GM19193 (cell line): ENCODE results near the gene PCNX4.

Experiments used
- POLR2A ChIP-seq: IDR thresholded peaks from 4 replicates; pipeline ENCODE4 v1.6.1; 2011; ENCODE audit not compliant: insufficient read depth, insufficient read length; ENCODE audit errors: extremely low read depth

The PCNX4 gene

GRCh38 chr14:60091550-60092525 is at the start of gene PCNX4:
TSS of gene PCNX4 (plus strand) at chr14:60091923. CDS start at chr14:60107639, 15,716 bp downstream.
- TF ChIP-seq POLR2A: peak; percentile 92

DNA sequence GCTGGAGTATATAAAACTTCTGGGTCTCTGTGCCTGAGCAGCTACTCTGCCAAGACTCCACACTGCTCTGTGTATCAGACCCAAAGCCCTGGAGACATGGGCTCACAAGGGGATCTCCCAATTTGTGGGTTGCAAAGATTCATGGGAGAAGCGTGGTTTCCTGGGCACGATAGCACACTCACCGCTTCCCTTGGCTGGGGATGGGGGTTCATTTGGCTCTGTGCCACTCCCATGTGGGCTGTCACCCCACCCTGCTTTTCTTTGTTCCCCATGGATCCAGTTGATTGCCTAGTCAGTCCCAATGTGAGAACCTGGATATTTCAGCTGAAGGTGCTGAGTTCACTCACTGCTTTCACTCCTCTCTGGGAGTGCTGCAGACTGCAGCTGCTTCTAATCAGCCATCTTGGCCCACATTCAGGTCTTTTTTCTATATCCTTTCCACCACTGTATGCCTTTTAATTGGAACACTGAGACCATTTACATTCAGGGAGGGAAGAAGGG is 40.0 kb upstream of the PCNX4 start:
- TF ChIP-seq POLR2A: no peak

DNA sequence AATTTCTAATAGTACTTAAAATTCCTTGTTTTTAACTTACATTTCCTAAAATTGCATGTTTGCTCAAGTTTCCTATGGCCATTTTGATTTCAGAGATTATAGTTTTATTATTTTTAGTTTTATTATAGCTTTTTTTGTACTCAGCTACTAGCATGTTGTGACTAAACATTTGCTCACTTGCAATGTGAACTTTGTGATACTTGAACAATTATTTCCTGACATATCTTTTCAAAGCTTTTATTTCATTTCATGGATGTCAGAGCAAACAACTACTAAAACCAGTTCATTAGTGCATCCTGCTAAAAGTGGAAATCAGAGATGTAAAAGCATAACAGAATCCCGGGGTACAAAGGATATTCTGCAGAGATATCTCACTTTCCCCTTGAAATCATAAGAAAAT is 33.6 kb upstream of the PCNX4 start:
- TF ChIP-seq POLR2A: no peak

- TF ChIP-seq POLR2A: no peak
Measured at GRCh38 chr14:60061371-60061770, 30.4 kb upstream of the PCNX4 start.

DNA sequence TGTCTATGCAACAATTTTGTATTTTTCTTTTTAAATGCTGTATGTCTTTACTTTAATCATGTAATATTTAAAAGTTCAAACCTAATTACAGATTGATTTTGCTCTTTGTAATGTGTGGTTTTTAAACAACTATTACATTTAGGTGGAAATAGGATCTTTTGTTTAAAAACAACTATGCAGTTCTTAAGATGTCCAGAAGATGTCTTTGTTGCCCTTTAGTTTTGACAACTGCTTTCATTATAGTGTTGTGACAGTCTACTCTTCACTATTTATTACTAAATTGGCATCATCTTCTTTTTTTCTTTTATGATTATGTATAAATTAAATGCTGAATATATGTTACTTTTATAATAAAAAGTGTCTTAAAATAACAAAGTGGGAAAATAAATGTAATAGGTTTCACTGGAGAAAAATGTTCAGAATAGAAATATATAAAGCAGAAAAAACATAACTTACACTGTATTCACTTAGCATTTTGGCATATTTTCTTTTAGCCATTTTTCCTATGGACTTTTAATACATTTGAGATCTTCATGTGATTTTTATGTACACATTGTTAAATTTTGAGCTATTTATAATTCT is 27.1 kb upstream of the PCNX4 start:
- no peak for TF ChIP-seq POLR2A

GRCh38 chr14:60067882-60068281 is 23.8 kb upstream of the PCNX4 start:
- TF ChIP-seq POLR2A: no peak

GRCh38 chr14:60079723-60080122 is 12.0 kb upstream of the PCNX4 start:
- TF ChIP-seq POLR2A: no peak

DNA sequence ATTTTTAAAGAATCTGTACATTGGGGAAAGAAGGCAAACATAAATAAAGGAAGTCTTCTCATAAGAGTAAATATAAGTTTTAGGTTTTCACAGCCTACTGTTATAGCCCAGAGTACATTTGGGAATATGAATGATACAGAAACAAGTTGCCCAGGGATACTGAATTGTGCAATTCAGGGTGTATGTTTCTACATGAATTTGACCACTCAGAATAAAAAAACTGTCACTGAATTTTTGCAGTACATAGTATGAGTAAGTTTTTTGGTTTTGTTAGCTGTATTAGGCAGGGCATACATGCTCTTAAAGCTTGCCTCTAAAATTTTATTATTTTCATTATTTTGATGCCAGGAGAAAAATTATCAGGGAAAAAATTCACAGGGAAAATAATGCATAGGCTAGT is 6.6 kb upstream of the PCNX4 start:
- no peak for TF ChIP-seq POLR2A

DNA sequence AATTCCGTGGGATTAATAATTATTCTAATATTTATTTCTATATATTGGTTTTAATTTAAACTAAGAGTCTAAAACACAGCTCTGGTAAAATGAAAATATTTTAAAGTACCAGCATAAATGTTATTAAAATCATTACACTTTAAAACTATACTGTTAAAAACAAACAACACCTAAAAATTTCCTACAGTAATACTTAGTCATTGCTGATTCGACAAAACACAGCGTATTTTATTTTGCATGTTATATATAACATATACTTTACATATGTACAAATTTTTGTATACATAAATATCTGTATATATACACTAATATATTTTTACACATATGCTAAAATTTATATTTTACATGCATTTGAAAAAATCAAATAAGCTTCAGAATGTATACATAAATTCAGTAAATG is 6.0 kb upstream of the PCNX4 start:
- TF ChIP-seq POLR2A: no peak

DNA sequence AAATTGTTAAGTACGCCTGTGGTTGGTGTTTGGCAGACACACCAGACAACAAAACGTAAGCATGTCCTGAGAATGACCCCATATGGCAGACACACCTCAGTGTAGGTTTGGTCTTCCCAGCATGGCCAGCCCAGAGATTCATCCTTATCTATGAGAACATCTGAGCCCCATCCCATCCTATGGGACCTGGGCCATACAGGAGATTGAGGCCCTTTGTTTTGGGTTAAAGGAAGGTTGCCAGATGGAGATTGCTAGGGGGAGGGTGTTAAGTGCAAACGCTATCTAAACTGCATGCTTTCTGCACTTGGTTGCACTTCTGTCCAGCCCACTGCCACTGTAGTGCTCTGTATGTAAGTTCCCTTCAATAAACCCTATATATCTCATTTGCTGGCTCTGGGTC is 4.1 kb upstream of the PCNX4 start:
- TF ChIP-seq POLR2A: no peak

GRCh38 chr14:60089221-60089620 is 2.5 kb upstream of the PCNX4 start:
- no peak for TF ChIP-seq POLR2A

DNA sequence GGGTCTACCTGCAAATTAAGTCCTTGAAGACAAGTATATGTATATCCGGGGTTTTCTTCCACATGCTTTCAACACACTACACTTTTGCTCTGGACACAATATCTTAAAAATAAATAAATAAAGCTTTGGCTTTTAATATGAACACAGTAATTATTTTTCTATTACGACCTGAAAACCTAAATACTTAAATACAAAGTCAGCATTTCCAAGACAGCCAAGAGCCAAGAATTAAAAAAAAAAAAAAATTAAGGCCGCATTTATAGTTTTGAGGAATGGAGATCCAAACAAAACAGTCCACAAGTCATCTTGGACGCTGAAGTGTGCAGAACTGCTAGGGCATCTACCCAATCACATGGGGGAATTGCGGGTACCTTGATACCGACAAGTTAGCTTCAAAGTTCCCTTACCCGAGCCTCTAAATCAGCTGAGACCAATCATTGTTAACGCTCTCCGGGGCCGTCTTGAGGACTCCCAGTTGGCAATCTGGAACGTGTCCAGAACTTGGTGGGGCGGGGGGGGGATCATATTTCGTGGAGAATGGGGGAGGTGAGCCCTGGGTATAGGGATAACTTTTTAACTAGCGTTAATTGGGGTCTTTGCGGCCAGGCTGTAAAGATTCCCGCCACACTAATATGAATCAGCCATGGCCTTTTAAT is 731 bp upstream of the PCNX4 start:
- TF ChIP-seq POLR2A: no peak

DNA sequence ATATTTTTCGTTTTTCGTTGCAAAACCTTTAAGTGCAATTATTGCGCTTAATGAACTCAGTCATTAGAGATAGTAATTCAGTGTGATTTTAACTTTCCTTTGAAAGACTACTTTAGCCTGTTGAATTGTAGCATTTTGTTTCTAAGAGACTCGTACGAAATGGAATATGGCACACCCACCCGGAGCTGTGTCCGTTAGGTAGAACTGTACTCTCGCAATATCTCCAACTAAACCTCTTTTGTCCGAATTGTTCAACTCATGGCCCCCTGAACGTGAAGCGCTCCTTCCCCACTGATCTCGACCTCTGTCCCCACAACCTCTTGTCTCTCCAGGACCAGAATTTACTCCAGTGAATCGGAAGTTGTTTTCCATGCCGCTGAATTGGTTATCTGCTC is 800 bp downstream of the PCNX4 start:
- TF ChIP-seq POLR2A: no peak

- no peak for TF ChIP-seq POLR2A
Measured at GRCh38 chr14:60093080-60093479, 1.4 kb downstream of the PCNX4 start.

DNA sequence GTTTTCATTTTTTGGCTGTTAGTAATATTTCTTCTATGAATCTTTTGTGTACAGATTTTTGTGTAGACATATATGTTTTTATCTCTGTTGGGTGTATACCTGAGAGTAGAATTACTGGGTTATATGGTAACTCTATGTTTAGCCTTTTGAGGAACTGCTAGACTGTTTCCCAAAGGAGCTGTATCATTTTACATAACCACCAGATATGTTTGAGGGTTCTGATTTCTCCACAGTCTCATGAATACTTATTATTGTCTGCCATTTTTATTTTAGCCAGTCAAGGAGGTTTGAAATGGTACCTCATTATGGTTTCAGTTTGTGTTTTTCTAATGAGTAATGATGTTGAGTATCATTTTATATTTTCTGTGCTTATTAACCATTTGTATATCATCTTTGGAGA is 1.9 kb downstream of the PCNX4 start:
- no peak for TF ChIP-seq POLR2A
